Esophagus (tissue), 2 donors: Measurements from ENCODE around the gene TAF8. TPM values are rescaled to one million over a fixed set of nuclear protein-coding genes. Genes with fewer than 3 reads are reported as not detected.

Source experiments
- H3K27ac ChIP-seq, 2 donors: one replicate each; pipeline ENCODE4 v1.5.1; 2013; ENCODE audit warnings: low read depth in 2 of 2, mild to moderate bottlenecking in 2 of 2, inconsistent platforms in 1 of 2, low read length in 1 of 2, moderate library complexity in 1 of 2
- H3K27me3 ChIP-seq, 2 donors: one replicate each; pipeline ENCODE4 v1.6.1; 2013; ENCODE audit warnings: low read length in 2 of 2, control low read depth in 1 of 2, mild to moderate bottlenecking in 1 of 2; ENCODE audit not compliant: insufficient read depth in 2 of 2, control insufficient read depth in 1 of 2
- H3K36me3 ChIP-seq, 2 donors: one replicate each; pipeline ENCODE4 v1.6.1; 2013; ENCODE audit warnings: low read length in 1 of 2; ENCODE audit not compliant: control insufficient read depth in 2 of 2, insufficient read depth in 2 of 2
- H3K4me1 ChIP-seq, 2 donors: one replicate each; pipeline ENCODE4 v1.6.1; 2013; ENCODE audit warnings: low read length in 1 of 2; ENCODE audit not compliant: control insufficient read depth in 2 of 2, insufficient read depth in 2 of 2
- H3K4me3 ChIP-seq, 2 donors: one replicate each; pipeline ENCODE4 v1.5.1; 2013; ENCODE audit warnings: low read length in 2 of 2, mild to moderate bottlenecking in 2 of 2, low read depth in 1 of 2, moderate library complexity in 1 of 2
- H3K9me3 ChIP-seq, 2 donors: one replicate each; pipeline ENCODE4 v1.6.1; 2013; ENCODE audit warnings: mild to moderate bottlenecking in 2 of 2, low read depth in 1 of 2, low read length in 1 of 2, moderate library complexity in 1 of 2; ENCODE audit not compliant: control insufficient read depth in 2 of 2, insufficient read depth in 1 of 2
- WGBS, 2 donors: extraction: QIAGEN DNeasy Blood & Tissue Kit; methylation state at CpG; one replicate each; pipeline ENCODE4 v1.1.7; 2013; 5-methylcytosine and 5-hydroxymethylcytosine counted together
- polyA plus RNA-seq, 2 donors: library from polyadenylated mRNA; stranded (reverse); fragments of 200-250 nt; gene quantifications; one replicate each; pipeline ENCODE4 v1.2.3, GENCODE V29; 2013
- donor health status: healthy with polysubstance abuse.
- donor health status: Bipolar disorder and iron deficiency.

Gene TAF8
- polyA plus RNA-seq, 2 donors, result 6.0 to 7.5 TPM

DNA sequence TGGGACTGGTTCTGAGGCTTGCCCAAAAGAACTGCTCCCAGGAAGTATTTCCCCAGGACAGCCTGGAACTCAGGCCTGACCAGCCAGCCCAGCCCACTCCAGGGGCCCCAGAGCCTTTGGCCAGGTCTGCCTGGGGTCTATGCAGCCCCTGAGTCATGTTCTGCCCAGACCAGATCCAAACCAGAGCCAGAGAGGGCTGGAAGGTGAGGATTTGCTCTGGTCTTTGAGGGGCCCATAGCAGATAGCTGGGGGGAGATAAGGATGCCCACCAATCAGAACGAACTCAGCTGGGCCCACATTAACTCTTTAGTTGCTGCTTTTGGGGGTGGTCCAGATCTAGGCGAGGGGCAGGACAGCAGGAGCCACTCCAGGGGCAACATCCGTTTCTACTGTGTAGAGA lies 75.3 kb downstream of the TAF8 start:
- H3K4me3 ChIP-seq, result no peak overlapping the region
- WGBS, 2 donors, result 69 to 73% methylated on average over 3 of the region's 3 CpGs
- H3K4me1 ChIP-seq, result peaks cover 5 to 29% of the 10 kb centered on the region in 2 donors
- no peaks in the 10 kb centered on the region for H3K27me3 ChIP-seq
- H3K9me3 ChIP-seq, result no peaks in the 10 kb centered on the region
- H3K36me3 ChIP-seq, result peaks cover 0 to 30% of the 10 kb centered on the region in 2 donors
- H3K27ac ChIP-seq, result peak overlapping the region; percentile 26 to 94

DNA sequence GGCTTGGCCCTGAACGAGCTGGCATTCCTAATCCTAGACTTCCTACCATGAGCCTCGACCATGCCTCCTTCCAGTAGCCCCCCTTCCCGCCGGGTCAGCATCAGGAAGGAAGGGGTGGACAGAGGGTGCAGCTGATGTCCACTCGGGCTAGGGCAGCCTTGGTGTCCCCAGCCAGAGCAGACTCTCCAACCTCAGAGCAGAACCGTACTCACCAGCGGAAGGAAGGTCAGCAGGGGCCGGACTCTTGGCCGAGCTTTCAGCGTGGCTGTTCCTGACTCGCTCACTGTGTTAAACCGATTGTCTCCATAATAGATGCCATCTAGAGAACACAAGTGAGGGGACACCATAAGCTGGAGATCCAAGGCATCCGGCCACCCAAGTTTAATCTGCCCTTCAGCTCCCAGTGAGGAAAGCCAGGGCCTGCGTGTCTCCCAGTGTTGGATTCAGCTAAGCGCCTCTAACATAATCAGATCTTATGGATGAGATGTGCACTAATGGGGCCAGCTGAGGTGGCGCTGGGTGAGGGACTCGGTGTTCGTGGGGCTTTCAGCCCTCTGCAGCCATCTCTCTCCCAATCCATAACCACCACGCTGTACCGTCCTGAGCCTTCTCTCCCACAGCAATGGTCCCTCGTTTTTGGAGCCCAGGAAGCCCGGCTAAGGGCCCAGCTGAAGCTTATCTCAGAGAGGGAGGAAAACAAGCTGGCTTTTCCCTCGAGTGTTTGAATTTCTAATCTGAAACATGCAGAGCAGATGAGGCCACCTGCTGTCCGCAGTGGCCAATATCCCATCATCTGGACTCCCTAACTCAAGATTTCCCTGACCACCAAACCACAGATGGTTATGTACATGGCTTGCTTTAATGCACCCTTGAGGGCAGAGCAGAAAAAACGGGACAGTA lies 78.4 kb downstream of the TAF8 start:
- WGBS, 2 donors, result 79 to 82% methylated on average over 25 of the region's 25 CpGs
- H3K36me3 ChIP-seq, result peaks cover 0 to 33% of the 10 kb centered on the region in 2 donors
- H3K27ac ChIP-seq, result peak overlapping the region in 1 of 2 donors; percentile 18
- no peaks in the 10 kb centered on the region for H3K27me3 ChIP-seq
- H3K4me3 ChIP-seq, result no peak overlapping the region
- H3K9me3 ChIP-seq, result no peaks in the 10 kb centered on the region
- peaks cover 5 to 15% of the 10 kb centered on the region in 2 donors for H3K4me1 ChIP-seq

DNA sequence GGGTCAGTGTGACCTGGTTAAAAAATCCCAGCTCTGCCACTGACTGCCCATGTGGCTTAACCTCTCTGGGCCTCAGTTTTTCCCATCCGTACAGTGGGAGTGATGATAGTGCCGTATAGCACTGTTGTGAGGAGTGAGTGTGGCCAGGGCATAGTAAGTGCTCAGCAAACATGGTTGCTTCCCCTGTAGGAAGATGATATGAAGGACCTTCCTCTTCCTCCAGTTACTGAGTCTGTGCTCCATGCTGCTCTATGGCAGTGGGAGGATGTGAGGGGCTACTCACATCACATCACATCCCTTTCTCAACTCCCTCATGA lies 79.0 kb downstream of the TAF8 start:
- no peak overlapping the region for H3K4me3 ChIP-seq
- H3K27me3 ChIP-seq, result no peaks in the 10 kb centered on the region
- peaks cover 5 to 18% of the 10 kb centered on the region in 2 donors for H3K4me1 ChIP-seq
- H3K36me3 ChIP-seq, result peaks cover 0 to 36% of the 10 kb centered on the region in 2 donors
- 87 to 99% methylated on average over 2 of the region's 2 CpGs for WGBS, 2 donors
- H3K27ac ChIP-seq, result no peak overlapping the region
- H3K9me3 ChIP-seq, result no peaks in the 10 kb centered on the region

DNA sequence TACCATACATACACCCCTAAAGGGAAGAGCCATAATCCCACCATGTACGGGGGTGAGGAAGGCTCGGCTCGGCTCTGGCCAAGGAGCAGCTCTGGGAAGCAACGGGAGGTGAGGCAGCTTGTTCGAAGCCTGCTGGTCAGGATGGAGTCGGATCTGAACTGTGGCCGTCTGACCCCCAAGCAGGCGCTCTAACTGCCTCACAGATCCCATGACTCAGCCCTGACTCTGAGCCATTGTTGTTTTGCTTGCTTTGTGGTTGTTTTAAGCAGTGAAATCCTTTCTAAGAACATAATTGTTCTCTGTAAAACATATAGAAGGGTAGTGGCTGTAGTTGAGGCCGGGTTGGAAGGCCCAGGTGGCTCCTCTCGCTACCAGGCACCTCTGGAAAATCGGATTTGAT lies 81.2 kb downstream of the TAF8 start:
- peaks cover 0 to 36% of the 10 kb centered on the region in 2 donors for H3K36me3 ChIP-seq
- no peak overlapping the region for H3K4me3 ChIP-seq
- 73 to 83% methylated on average over 11 of the region's 11 CpGs for WGBS, 2 donors
- H3K27ac ChIP-seq, result peak overlapping the region; percentile 40
- peaks cover 5 to 7% of the 10 kb centered on the region in 2 donors for H3K4me1 ChIP-seq
- no peaks in the 10 kb centered on the region for H3K9me3 ChIP-seq
- H3K27me3 ChIP-seq, result no peaks in the 10 kb centered on the region

DNA sequence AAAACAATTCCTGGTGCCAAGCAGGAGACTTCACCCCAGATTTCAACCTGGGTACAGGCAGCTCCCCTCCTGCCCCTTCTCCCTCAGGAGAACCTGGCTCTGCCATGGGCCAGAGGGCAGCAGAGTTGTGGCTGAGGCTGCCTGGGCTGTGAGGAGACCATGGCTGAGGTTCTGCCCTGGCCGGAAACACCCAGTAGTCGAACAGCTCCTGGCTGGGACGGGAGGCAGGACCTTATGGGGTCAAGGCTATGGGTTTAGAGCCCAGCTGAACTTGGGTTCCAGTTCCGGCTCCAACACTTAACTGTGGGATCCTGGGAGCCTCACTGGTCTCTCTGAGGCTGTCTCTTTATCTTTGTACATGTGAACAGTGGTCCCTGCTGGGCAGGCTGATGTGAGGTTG lies 83.6 kb downstream of the TAF8 start:
- H3K27ac ChIP-seq, result no peak overlapping the region
- H3K4me3 ChIP-seq, result no peak overlapping the region
- no peaks in the 10 kb centered on the region for H3K9me3 ChIP-seq
- WGBS, 2 donors, result 82 to 88% methylated on average over 4 of the region's 4 CpGs
- peaks cover 0 to 23% of the 10 kb centered on the region in 2 donors for H3K36me3 ChIP-seq
- H3K4me1 ChIP-seq, result peaks cover 5 to 13% of the 10 kb centered on the region in 2 donors
- H3K27me3 ChIP-seq, result no peaks in the 10 kb centered on the region

DNA sequence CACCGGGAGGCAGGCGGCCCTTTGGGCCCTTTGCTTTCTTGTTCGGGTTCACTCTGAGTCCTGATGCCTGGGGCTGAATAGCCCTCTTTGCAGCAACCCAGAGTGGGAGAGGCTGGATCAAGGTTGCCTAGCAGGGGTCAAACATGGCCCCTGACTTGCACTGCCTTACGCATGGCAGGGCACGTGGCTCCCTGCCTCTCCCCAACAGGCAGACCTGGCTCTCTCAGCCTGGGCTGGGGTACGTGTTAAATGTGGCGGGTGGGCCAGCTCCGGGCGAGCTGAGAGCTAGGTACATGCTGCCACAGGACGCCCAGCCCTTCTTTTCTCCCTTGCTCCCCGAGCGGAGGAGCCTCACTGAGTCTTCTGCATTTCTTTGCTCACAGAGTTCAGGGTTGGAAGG lies 84.8 kb downstream of the TAF8 start:
- no peaks in the 10 kb centered on the region for H3K27me3 ChIP-seq
- H3K36me3 ChIP-seq, result peaks cover 0 to 20% of the 10 kb centered on the region in 2 donors
- no peak overlapping the region for H3K4me3 ChIP-seq
- peak overlapping the region in 1 of 2 donors; percentile 7 for H3K27ac ChIP-seq
- no peaks in the 10 kb centered on the region for H3K9me3 ChIP-seq
- WGBS, 2 donors, result 85 to 88% methylated on average over 12 of the region's 12 CpGs
- H3K4me1 ChIP-seq, result peaks cover 1 to 18% of the 10 kb centered on the region in 2 donors

DNA sequence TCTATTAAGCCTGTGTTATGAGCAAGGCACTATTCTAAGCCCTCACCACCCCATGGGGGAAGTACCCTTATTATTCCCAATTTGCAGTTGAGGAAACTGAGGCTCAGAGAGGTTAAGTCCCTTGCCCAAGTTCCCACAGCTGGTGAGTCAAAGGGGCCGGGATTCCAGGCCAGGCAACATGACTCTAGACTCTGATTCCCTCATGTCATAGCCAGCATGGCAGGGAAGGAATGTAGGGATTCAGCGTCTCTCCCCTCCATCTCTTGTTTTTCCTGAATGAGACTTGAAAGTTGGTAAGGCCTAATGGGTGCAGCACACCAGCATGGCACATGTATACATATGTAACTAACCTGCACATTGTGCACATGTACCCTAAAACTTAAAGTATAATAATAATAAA lies 85.4 kb downstream of the TAF8 start:
- WGBS, 2 donors, result 88 to 90% methylated on average over 2 of the region's 2 CpGs
- H3K4me1 ChIP-seq, result peaks cover 0 to 19% of the 10 kb centered on the region in 2 donors
- peaks cover 0 to 18% of the 10 kb centered on the region in 2 donors for H3K36me3 ChIP-seq
- no peak overlapping the region for H3K27ac ChIP-seq
- H3K4me3 ChIP-seq, result no peak overlapping the region
- no peaks in the 10 kb centered on the region for H3K27me3 ChIP-seq
- no peaks in the 10 kb centered on the region for H3K9me3 ChIP-seq

DNA sequence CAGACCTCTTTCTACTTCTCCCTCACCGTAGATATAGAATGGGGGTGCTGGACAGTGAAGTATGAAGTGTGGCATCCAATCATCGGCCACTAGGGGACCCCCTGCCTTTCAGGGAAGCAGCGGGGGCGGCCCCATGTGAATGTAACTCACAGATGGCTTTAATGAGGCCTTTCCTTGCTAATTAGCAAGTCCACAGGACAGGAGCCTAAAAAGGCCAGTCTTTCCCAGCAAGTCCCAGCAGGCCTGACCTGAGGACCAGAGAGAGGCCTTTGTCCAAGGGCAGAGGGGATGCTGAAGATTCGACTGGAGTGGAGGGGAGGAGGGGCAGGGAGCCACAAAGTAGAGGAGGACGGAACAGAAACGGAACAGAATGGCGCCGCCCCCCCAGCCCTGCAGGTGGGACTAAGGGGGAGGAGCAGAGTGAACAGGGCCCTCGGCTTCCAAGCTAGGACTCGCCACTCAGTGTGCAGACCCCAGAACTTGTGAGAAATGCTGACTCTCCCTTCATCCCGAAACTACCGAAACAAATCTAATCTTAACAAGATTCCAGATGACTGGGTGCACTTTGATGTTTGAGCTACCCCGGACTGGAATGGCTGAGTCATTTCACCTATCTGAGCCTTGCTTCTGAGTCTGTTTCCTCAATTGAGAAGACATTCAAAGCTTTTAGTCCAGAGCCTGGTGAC lies 86.3 kb downstream of the TAF8 start:
- Histone ChIP-seq H3K4me3 (peak overlapping the region; percentile 10 to 75), H3K36me3 (peaks cover 0 to 21% of the 10 kb centered on the region in 2 donors), H3K27ac (peak overlapping the region; percentile 81 to 91), H3K4me1 (peaks cover 0 to 19% of the 10 kb centered on the region in 2 donors), H3K9me3 (no peaks in the 10 kb centered on the region), H3K27me3 (no peaks in the 10 kb centered on the region)
- 34 to 42% methylated on average over 14 of the region's 14 CpGs for WGBS, 2 donors
